Measurements from ENCODE around the gene UCK2.

Gene UCK2

GRCh38 chr1:165855010-165855838 lies 27.8 kb downstream of the UCK2 start:
- no peak for DNase-seq (ENCODE audit: low read depth in 2 of 2)

GRCh38 chr1:165856021-165856420 lies 28.6 kb downstream of the UCK2 start:
- no peak for DNase-seq (ENCODE audit: low read depth in 2 of 2)

- no peak for DNase-seq (ENCODE audit: low read depth in 2 of 2)
Measured at GRCh38 chr1:165856606-165857005, 29.2 kb downstream of the UCK2 start.

GRCh38 chr1:165857046-165857801 lies 29.8 kb downstream of the UCK2 start:
- no peak for DNase-seq (ENCODE audit: low read depth in 2 of 2)

- DNase-seq (ENCODE audit: low read depth in 2 of 2): no peak
Measured at GRCh38 chr1:165858364-165858823, 31.0 kb downstream of the UCK2 start.

GRCh38 chr1:165858967-165859845 lies 31.8 kb downstream of the UCK2 start:
- no peak for DNase-seq (ENCODE audit: low read depth in 2 of 2)

GRCh38 chr1:165860065-165860464 lies 32.7 kb downstream of the UCK2 start:
- no peak for DNase-seq (ENCODE audit: low read depth in 2 of 2)

- no peak for DNase-seq (ENCODE audit: low read depth in 2 of 2)
Measured at GRCh38 chr1:165861911-165862310, 34.5 kb downstream of the UCK2 start.

GRCh38 chr1:165862448-165862847 lies 35.0 kb downstream of the UCK2 start:
- DNase-seq (ENCODE audit: low read depth in 2 of 2): no peak

- DNase-seq (ENCODE audit: low read depth in 2 of 2): no peak
Measured at GRCh38 chr1:165863346-165863745, 35.9 kb downstream of the UCK2 start.

GRCh38 chr1:165865633-165866340 lies 38.4 kb downstream of the UCK2 start:
- DNase-seq (ENCODE audit: low read depth in 2 of 2): no peak

GRCh38 chr1:165869343-165869742 lies 41.9 kb downstream of the UCK2 start:
- no peak for DNase-seq (ENCODE audit: low read depth in 2 of 2)

GRCh38 chr1:165871311-165872067 lies 44.1 kb downstream of the UCK2 start:
- DNase-seq (ENCODE audit: low read depth in 2 of 2): peak; percentile 37 to 40

- DNase-seq (ENCODE audit: low read depth in 2 of 2): no peak
Measured at GRCh38 chr1:165873481-165873880, 46.1 kb downstream of the UCK2 start.

- DNase-seq (ENCODE audit: low read depth in 2 of 2): no peak
Measured at GRCh38 chr1:165874643-165875042, 47.2 kb downstream of the UCK2 start.

GRCh38 chr1:165875171-165875570 lies 47.8 kb downstream of the UCK2 start:
- no peak for DNase-seq (ENCODE audit: low read depth in 2 of 2)

GRCh38 chr1:165875604-165876003 lies 48.2 kb downstream of the UCK2 start:
- no peak for DNase-seq (ENCODE audit: low read depth in 2 of 2)

- no peak for DNase-seq (ENCODE audit: low read depth in 2 of 2)
Measured at GRCh38 chr1:165876121-165876520, 48.7 kb downstream of the UCK2 start.

- DNase-seq (ENCODE audit: low read depth in 2 of 2): no peak
Measured at GRCh38 chr1:165877411-165877810, 50.0 kb downstream of the UCK2 start.

GRCh38 chr1:165877940-165878556 lies 50.6 kb downstream of the UCK2 start:
- no peak for DNase-seq (ENCODE audit: low read depth in 2 of 2)

Measured in stimulated activated CD8-positive, alpha-beta memory T cell treated with anti-CD3 and anti-CD28 coated beads, Interleukin-2, amount 100 ng/mL, for 48 hours (primary cell).